IMR-90 (cell line): ENCODE measurements around the gene RMI2. TPM values are rescaled to one million over a fixed set of nuclear protein-coding genes. Genes with fewer than 3 reads are reported as not detected.

Source experiments
- ATAC-seq: fragments of 200-7000 bp; cut with Tn5 transposase; 2 replicates; pipeline ENCODE4 v1.9.1; 2020; ENCODE audit warnings: low read depth, mild to moderate bottlenecking, moderate library complexity
- BruUV-seq: library from RNA; stranded (reverse); fragments of 400-500 nt; replicated peaks from 2 replicates; lab custom pipeline; 2021; lab: Mats Ljungman, UMichigan
- CTCF ChIA-PET: fragments of 300-600 bp; formaldehyde crosslinking; extraction: SDS; loops from one replicate; lab custom pipeline; 2021; ENCODE audit warnings: antibody characterized with exemption; lab: Yijun Ruan, JAX
- POLR2A ChIA-PET: fragments of 300-600 bp; sonication (Branson Sonifier 250); formaldehyde crosslinking; loops from one replicate; lab custom pipeline; 2022; ENCODE audit warnings: antibody characterized with exemption; ENCODE audit not compliant: unreplicated experiment; lab: Charles Lee
- DNase-seq: peaks from one replicate; pipeline ENCODE4 v3.0.0; 2013
- H2AFZ ChIP-seq: replicated peaks from 2 replicates; pipeline ENCODE3; 2013; ENCODE audit warnings: low read length, mild to moderate bottlenecking; ENCODE audit not compliant: poor library complexity
- H2AK5ac ChIP-seq: 2 replicates; pipeline ENCODE4 v1.6.1; 2013; ENCODE audit warnings: low read depth, low read length, inconsistent platforms
- H2AK9ac ChIP-seq: replicated peaks from 2 replicates; pipeline ENCODE3; 2013; ENCODE audit warnings: mild to moderate bottlenecking, low read depth, low read length, moderate library complexity; ENCODE audit not compliant: poor library complexity
- H2BK120ac ChIP-seq: 2 replicates; pipeline ENCODE4 v1.6.1; 2013; ENCODE audit warnings: low read depth, low read length, inconsistent platforms
- H2BK15ac ChIP-seq: 3 replicates; pipeline ENCODE4 v1.6.1; 2013; ENCODE audit warnings: low read depth, low read length, inconsistent platforms
- H2BK20ac ChIP-seq: 2 replicates; pipeline ENCODE4 v1.6.1; 2013; ENCODE audit warnings: low read depth, mild to moderate bottlenecking, inconsistent platforms, low read length, moderate library complexity
- H2BK5ac ChIP-seq: 2 replicates; pipeline ENCODE4 v1.6.1; 2013; ENCODE audit warnings: mild to moderate bottlenecking, low read depth, low read length, inconsistent platforms; ENCODE audit not compliant: poor library complexity, severe bottlenecking
- H3K14ac ChIP-seq: replicated peaks from 2 replicates; pipeline ENCODE4 v1.6.1; 2013; ENCODE audit warnings: low read depth, low read length, inconsistent platforms
- H3K18ac ChIP-seq: 2 replicates; pipeline ENCODE4 v1.6.1; 2013; ENCODE audit warnings: low read depth, low read length, control low read depth
- H3K23ac ChIP-seq: 2 replicates; pipeline ENCODE4 v1.6.1; 2013; ENCODE audit warnings: low read depth, low read length, inconsistent platforms
- H3K27ac ChIP-seq: 2 replicates; pipeline ENCODE4 v1.5.1; 2013; ENCODE audit warnings: mild to moderate bottlenecking, control low read depth, low read length; ENCODE audit not compliant: insufficient read depth
- H3K27me3 ChIP-seq: 2 replicates; pipeline ENCODE4 v1.6.1; 2013; ENCODE audit warnings: low read length; ENCODE audit not compliant: control insufficient read depth, insufficient read depth
- H3K36me3 ChIP-seq: 2 replicates; pipeline ENCODE4 v1.6.1; 2013; ENCODE audit warnings: low read length, mixed read lengths; ENCODE audit not compliant: control insufficient read depth, insufficient read depth
- H3K4ac ChIP-seq: 2 replicates; pipeline ENCODE4 v1.6.1; 2013; ENCODE audit warnings: low read depth, low read length, inconsistent platforms
- H3K4me1 ChIP-seq: 2 replicates; pipeline ENCODE4 v1.6.1; 2013; ENCODE audit warnings: low read length, mixed read lengths; ENCODE audit not compliant: control insufficient read depth, insufficient read depth
- H3K4me2 ChIP-seq: 2 replicates; pipeline ENCODE4 v1.6.1; 2013; ENCODE audit warnings: low read depth, mild to moderate bottlenecking, control low read depth, low read length, moderate library complexity
- H3K4me3 ChIP-seq: 2 replicates; pipeline ENCODE4 v1.5.1; 2013; ENCODE audit warnings: low read depth, mild to moderate bottlenecking, control low read depth, low read length, moderate library complexity; ENCODE audit not compliant: insufficient read depth
- H3K56ac ChIP-seq: 2 replicates; pipeline ENCODE4 v1.6.1; 2013; ENCODE audit warnings: low read length, inconsistent platforms; ENCODE audit not compliant: insufficient read depth; ENCODE audit errors: extremely low read depth
- H3K79me1 ChIP-seq, 2 experiments: 2 replicates each; pipeline ENCODE4 v1.6.1; 2013; ENCODE audit warnings: low read length in 2 of 2, inconsistent platforms in 1 of 2, low read depth in 1 of 2
- H3K9ac ChIP-seq: 2 replicates; pipeline ENCODE4 v1.6.1; 2013; ENCODE audit warnings: low read depth, low read length, control low read depth
- H3K9me1 ChIP-seq: 2 replicates; pipeline ENCODE4 v1.6.1; 2013; ENCODE audit warnings: low read length, inconsistent platforms; ENCODE audit not compliant: insufficient read depth
- H3K9me3 ChIP-seq: 2 replicates; pipeline ENCODE4 v1.6.1; 2013; ENCODE audit warnings: low read length; ENCODE audit not compliant: control insufficient read depth, insufficient read depth
- H4K20me1 ChIP-seq: 2 replicates; pipeline ENCODE4 v1.6.1; 2013; ENCODE audit warnings: low read length, inconsistent platforms; ENCODE audit not compliant: insufficient read depth
- H4K5ac ChIP-seq: 2 replicates; pipeline ENCODE4 v1.6.1; 2013; ENCODE audit warnings: mild to moderate bottlenecking, low read depth, low read length, control low read depth
- H4K8ac ChIP-seq, 2 experiments: 2 replicates each; pipeline ENCODE4 v1.6.1; 2013; ENCODE audit warnings: low read depth in 2 of 2, low read length in 2 of 2, control low read depth in 1 of 2, inconsistent platforms in 1 of 2
- H4K91ac ChIP-seq: 2 replicates; pipeline ENCODE4 v1.6.1; 2013; ENCODE audit warnings: low read depth, low read length, inconsistent platforms; ENCODE audit not compliant: insufficient read depth
- BHLHE40 ChIP-seq: fragments of 150-350 bp; IDR thresholded peaks from 2 replicates; pipeline ENCODE4 v1.6.1; 2016; ENCODE audit warnings: mild to moderate bottlenecking, low read depth, low read length
- CEBPB ChIP-seq: IDR thresholded peaks from 2 replicates; pipeline ENCODE4 v1.6.1; 2012; ENCODE audit warnings: low read depth, low read length, improper control_type of control experiment
- CHD1 ChIP-seq: IDR thresholded peaks from 2 replicates; pipeline ENCODE4 v1.6.1; 2012; ENCODE audit warnings: low read depth, low read length, improper control_type of control experiment
- CTCF ChIP-seq: conservative IDR thresholded peaks from 2 replicates; pipeline ENCODE4 v1.5.1; 2012; ENCODE audit warnings: mild to moderate bottlenecking, low read depth, low read length, improper control_type of control experiment
- ELK1 ChIP-seq: fragments of 150-350 bp; IDR thresholded peaks from 2 replicates; pipeline ENCODE4 v1.6.1; 2016; ENCODE audit warnings: low read depth, mild to moderate bottlenecking, low read length, moderate library complexity, borderline replicate concordance
- FOS ChIP-seq: fragments of 150-350 bp; IDR thresholded peaks from 2 replicates; pipeline ENCODE4 v1.6.1; 2016; ENCODE audit warnings: low read depth, low read length
- MAFK ChIP-seq: IDR thresholded peaks from 2 replicates; pipeline ENCODE4 v1.6.1; 2012; ENCODE audit warnings: low read depth, low read length, improper control_type of control experiment
- MAZ ChIP-seq: IDR thresholded peaks from 2 replicates; pipeline ENCODE4 v1.6.1; 2012; ENCODE audit warnings: low read depth, mild to moderate bottlenecking, low read length, improper control_type of control experiment, moderate library complexity, borderline replicate concordance
- MXI1 ChIP-seq: IDR thresholded peaks from 2 replicates; pipeline ENCODE4 v1.6.1; 2012; ENCODE audit warnings: low read depth, mild to moderate bottlenecking, low read length, moderate library complexity, borderline replicate concordance
- NFE2L2 ChIP-seq: fragments of 150-350 bp; IDR thresholded peaks from 2 replicates; pipeline ENCODE4 v1.6.1; 2016; ENCODE audit warnings: low read depth, mild to moderate bottlenecking, low read length
- POLR2A ChIP-seq: IDR thresholded peaks from 2 replicates; pipeline ENCODE4 v1.6.1; 2012; ENCODE audit warnings: mild to moderate bottlenecking, low read depth, low read length
- RAD21 ChIP-seq: IDR thresholded peaks from 2 replicates; pipeline ENCODE4 v1.6.1; 2012; ENCODE audit warnings: low read length, improper control_type of control experiment
- RCOR1 ChIP-seq: IDR thresholded peaks from 2 replicates; pipeline ENCODE4 v1.6.1; 2012; ENCODE audit warnings: mild to moderate bottlenecking, low read length, improper control_type of control experiment; ENCODE audit not compliant: insufficient replicate concordance
- RFX5 ChIP-seq: IDR thresholded peaks from 2 replicates; pipeline ENCODE4 v1.8.0; 2012; ENCODE audit warnings: low read depth, mild to moderate bottlenecking, low read length, moderate library complexity
- WGBS, 2 experiments: methylation state at CpG; one replicate each; pipeline versions ENCODE4 v1.1.5 to v1.1.7; 2013; ENCODE audit warnings: missing lambda C conversion rate in 2 of 2; ENCODE audit not compliant: insufficient read length in 1 of 2; ENCODE audit errors: extremely low coverage in 2 of 2; 5-methylcytosine and 5-hydroxymethylcytosine counted together
- dilution Hi-C: fragments of 300-500 bp; cut with HindIII; formaldehyde crosslinking; loops from one replicate; pipeline ENCODE4 v1.14.3; 2018; ENCODE audit warnings: low sequenced_read_pairs; ENCODE audit not compliant: unreplicated experiment
- in situ Hi-C: fragments of 300-500 bp; cut with MboI; formaldehyde crosslinking; loops from 3 replicates; pipeline ENCODE4 v1.14.3; 2019; ENCODE audit warnings: low sequenced_read_pairs, inconsistent platforms, mixed read lengths
- intact Hi-C: fragments of 100-400 bp; cut with micrococcal nuclease; formaldehyde crosslinking; loops from 2 replicates; pipeline ENCODE4 v1.10.0; 2022
- polyA plus RNA-seq, 3 experiments: library from polyadenylated mRNA; depleted of rRNA; stranded (reverse); fragments of >200 nt; gene quantifications; 2 replicates each; pipeline ENCODE4 v1.2.3, GENCODE V29; 2012; ENCODE audit warnings: low replicate concordance in 1 of 3
- total RNA-seq: library from RNA; depleted of rRNA; stranded (reverse); fragments of >200 nt; gene quantifications from 2 replicates; pipeline ENCODE4 v1.2.3, GENCODE V29; 2012

Gene RMI2
- total and polyA plus RNA-seq, 2 of the 4 experiments (the other 2 are of a cell fraction), result 3.2 to 5.6 TPM

- peak overlapping the region; percentile 76 for H2BK120ac ChIP-seq
- no peak overlapping the region for H3K56ac ChIP-seq
- no TSS peak for BruUV-seq
- peak overlapping the region; percentile 73; the same call in 1 of the 2 replicates for H2BK20ac ChIP-seq
- no peak for DNase-seq
- H3K9ac ChIP-seq, result no peak overlapping the region
- no peak for ATAC-seq
- H4K91ac ChIP-seq, result peak overlapping the region; percentile 41; the same call in 1 of the 2 replicates
- peaks cover 0 to 19% of the 10 kb centered on the region in 2 experiments; a peak in 2 of 4 replicates for H3K79me1 ChIP-seq
- peak overlapping the region; percentile 97; the same call in 1 of the 2 replicates for H2AK5ac ChIP-seq
- H3K4me2 ChIP-seq, result no peak overlapping the region
- intact Hi-C loops, result no loop called here
- no CpG with 5 or more reads among the region's 13 CpGs for WGBS, 2 experiments
- POLR2A ChIA-PET, result no interaction called here
- H3K4me3 ChIP-seq, result no peak overlapping the region
- H3K23ac ChIP-seq, result 0 out of 2 replicates have a peak overlapping the region, but pooled peaks have one; percentile 43
- peak overlapping the region; percentile 10; the same call in 2 of the 3 replicates for H2BK15ac ChIP-seq
- H2AK9ac ChIP-seq, result no peak overlapping the region
- peaks cover 46% of the 10 kb centered on the region for H3K4me1 ChIP-seq
- peak overlapping the region; percentile 42; the same call in 1 of the 2 replicates for H4K5ac ChIP-seq
- in situ Hi-C loops, result loop anchor here (5.0 kb wide), 2 partner anchors 104 to 394 kb away; partner anchors contain the start of gene SOCS1
- H3K36me3 ChIP-seq, result no peaks in the 10 kb centered on the region
- CTCF ChIA-PET, result no interaction called here
- H3K27me3 ChIP-seq, result no peaks in the 10 kb centered on the region
- H2AFZ ChIP-seq, result no peak overlapping the region
- dilution Hi-C loops, result no loop called here
- H3K18ac ChIP-seq, result peak overlapping the region; percentile 76; the same call in 1 of the 2 replicates
- H3K9me1 ChIP-seq, result peaks cover 24% of the 10 kb centered on the region
- peak overlapping the region in 1 of 2 experiments; percentile 9; a peak in 1 of 4 replicates for H4K8ac ChIP-seq
- 0 out of 2 replicates have a peak overlapping the region, but pooled peaks have one; percentile 71 for H3K14ac ChIP-seq
- H4K20me1 ChIP-seq, result no peaks in the 10 kb centered on the region
- no peaks in the 10 kb centered on the region for H3K9me3 ChIP-seq
- peak overlapping the region; percentile 67; the same call in 1 of the 2 replicates for H3K4ac ChIP-seq
- no peak overlapping the region for H2BK5ac ChIP-seq
- peak overlapping the region; percentile 64; the same call in 1 of the 2 replicates for H3K27ac ChIP-seq
- TF ChIP-seq FOS, result no peak
- TF ChIP-seq POLR2A, result no peak
- TF ChIP-seq RCOR1, result no peak
- TF ChIP-seq BHLHE40, result no peak
- no peak for TF ChIP-seq CTCF
- TF ChIP-seq MAZ, result no peak
- TF ChIP-seq CHD1, result no peak
- no peak for TF ChIP-seq ELK1
- no peak for TF ChIP-seq MAFK
- no peak for TF ChIP-seq NFE2L2
- TF ChIP-seq RAD21, result no peak
- TF ChIP-seq MXI1, result no peak
- TF ChIP-seq CEBPB, result no peak
- TF ChIP-seq RFX5, result no peak
These were observed 15.5 kb downstream of the RMI2 start for GRCh38 chr16:11360641-11361373.
